GM11168 (cell line): Measurements from ENCODE around the gene CHN2.

Experiments used
- in situ Hi-C: fragments of 300-500 bp; cut with MboI; formaldehyde crosslinking; loops from one replicate; pipeline ENCODE4 v1.12.0; 2022; ENCODE audit warnings: low sequenced_read_pairs; ENCODE audit not compliant: unreplicated experiment

CHN2 gene

DNA sequence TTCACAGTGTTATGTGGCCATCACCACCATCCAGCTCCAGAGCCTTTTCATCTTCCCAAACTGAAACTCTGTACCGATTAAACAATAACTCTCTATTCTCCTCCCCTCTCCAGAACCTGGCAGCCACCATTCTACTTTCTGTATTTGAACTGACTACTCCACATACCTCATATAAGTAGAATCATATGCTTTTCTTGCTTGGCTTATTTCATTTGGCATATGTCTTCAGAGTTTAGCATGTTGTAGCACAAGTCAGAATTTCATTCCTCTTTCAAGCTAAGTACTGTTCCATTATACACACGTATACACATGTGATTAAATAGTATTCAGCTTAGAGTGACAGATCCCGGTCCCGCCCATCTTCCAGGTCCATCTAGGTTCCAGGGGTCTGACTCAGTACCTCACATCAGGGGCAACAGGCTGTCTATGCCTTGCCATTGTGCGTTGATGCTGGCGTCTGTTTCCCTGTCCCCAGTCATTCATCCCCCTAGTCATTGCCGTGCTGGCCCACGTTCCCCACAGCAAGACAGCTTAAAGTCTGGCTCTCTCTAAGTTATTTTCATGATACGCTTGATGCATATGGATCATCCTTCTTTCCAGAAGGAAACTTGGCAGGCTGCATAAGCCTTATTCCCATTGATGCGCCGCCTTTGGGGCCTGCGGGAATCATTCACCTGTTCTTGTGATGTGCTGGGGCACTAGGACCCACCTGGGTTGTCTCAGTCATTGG lies 108.3 kb downstream of the CHN2 start:
- in situ Hi-C loops = no loop called here

DNA sequence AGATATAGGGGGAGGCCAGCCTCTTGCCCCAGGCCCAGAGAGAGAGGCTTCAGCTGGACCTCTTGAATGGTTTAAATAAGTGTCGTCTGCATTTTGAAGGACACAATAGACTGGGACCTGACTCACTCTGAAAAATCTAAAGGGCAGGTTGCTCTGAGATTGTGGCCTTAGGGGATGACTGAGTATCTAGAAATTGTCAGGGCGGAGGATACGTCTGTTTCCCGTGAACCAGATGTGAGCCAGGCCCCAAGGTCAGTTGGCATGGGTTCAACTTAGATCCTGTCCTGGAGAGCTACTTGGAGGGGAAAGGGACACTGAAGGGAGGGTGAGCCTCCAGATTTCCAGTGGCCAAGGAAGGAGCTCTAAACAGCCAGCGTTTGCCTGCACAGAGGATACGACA lies 110.2 kb downstream of the CHN2 start:
- in situ Hi-C loops = no loop called here

DNA sequence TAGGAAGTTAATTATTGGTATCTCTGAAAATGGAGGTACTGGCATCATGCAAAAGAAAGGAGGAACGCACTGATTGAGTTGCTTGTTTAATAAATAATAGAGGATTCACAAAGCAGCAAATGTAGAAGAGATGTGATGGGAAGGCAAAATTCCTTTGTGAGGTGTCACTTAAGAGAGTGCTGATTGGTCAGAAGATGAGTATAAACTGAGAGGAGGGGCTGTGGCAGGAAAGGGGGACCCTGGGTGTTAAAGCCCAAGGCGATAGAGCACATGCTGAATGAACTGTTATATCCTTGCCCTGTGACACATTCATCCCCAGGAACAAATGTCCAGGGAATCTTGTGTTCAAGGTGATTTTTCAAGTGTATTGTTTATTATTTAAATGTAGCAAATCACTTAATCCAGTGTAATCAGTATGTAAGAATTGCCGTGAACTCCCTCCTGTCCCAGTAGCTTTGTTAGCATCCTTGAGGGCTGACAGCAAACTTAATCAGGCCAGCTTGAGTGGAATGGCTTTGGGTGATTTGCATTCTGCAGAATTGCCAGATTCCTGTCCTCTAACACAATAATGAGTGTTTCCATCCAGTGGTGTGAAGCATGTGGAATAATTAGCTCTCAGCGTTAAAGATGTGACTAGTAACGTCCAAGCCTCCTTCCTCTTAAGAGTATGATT lies 111.9 kb downstream of the CHN2 start:
- in situ Hi-C loops = no loop called here

DNA sequence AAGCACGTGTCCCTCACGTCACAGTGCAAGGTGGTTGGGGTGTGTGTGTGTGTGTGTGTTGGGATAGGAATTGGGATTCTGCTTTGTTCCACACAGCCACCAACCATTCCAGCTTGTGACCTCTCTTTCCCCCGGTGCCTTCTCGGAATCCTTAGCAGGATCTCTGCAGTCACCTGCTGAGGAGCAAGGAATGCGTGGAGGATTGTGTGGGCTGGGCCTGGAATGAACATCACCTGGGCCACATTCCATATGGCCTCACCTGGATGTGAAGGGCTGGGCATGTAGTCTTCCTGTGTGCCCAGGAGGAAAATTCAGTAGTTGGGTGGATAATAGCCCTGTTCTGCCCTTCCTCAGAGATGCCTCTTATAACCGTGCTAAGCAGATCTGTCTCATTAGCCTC lies 113.8 kb downstream of the CHN2 start:
- in situ Hi-C loops = no loop called here

DNA sequence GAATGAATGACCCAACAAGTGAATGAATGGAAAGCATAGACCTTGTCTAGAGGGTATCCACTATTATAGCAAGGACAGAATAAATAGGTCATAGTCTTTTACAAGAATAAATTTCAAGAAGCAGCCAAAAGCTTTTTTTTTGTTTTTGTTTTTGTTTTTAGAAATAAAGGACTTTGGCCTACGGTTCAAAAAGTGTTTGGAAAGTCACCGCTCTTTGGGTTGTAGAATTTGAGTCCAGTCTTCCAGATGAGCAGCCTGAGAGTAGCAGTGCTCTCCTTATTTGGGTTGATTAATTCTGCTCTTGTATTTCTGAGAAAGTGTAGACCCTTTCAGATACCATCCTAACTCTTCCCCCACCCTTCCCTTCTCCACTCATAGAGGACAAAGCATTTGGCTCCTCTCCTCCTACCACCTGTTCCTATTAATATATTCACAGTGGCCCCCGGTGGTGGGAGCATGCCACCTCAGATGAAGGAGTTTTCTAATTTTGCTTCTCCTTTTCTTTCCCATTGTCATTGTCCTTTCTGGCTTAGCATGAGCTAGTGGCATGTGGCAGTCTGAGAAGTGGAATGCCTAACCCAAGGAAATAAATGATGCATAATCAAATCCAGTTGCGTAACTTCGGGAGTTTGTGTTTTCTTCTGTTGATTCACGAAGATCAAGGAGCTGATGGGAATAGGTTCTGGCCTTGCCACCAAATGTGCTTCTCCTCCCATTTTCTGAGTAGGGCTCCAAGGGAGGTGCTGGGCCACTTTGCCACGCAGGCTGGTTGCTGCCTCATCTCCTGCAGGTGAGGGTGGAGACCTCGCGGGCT lies 114.7 kb downstream of the CHN2 start:
- in situ Hi-C loops = no loop called here

DNA sequence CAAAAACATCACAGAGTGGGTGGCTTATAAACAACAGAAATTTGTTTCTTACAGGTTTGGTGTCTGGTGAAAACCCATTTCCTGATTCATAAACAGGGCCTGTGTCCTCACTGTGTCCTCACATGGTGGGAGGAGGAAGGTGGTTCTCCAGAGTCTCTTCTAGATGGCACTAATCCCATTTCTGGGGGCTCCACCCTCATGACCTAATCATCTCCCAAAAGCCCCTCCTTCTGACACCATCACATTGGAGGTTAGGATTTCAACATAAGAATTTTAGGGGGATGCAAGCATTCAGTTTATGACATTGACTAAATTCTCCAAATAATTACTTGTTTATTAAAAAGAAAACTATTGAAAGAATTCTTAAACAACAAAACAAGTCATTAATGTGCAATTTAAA lies 116.0 kb downstream of the CHN2 start:
- in situ Hi-C loops = no loop called here

DNA sequence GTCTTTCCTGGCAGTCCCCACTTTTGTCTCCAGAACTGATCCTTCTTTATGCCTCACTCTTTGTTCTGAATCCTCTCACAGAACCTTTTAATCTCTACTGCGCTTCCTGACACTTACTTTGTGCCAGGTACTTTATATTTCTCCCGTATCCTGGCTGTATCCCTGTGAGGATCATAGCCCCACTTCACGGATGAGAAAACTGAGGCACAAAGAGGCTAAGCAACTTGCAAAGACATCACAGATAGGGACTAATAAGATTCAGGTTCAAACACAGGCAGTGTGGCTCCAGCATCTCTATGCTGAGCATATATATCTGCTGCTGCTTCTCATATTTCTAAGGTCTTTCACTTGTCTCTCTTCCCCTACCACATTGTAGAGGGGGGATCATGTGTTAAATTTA lies 116.7 kb downstream of the CHN2 start:
- in situ Hi-C loops = no loop called here

DNA sequence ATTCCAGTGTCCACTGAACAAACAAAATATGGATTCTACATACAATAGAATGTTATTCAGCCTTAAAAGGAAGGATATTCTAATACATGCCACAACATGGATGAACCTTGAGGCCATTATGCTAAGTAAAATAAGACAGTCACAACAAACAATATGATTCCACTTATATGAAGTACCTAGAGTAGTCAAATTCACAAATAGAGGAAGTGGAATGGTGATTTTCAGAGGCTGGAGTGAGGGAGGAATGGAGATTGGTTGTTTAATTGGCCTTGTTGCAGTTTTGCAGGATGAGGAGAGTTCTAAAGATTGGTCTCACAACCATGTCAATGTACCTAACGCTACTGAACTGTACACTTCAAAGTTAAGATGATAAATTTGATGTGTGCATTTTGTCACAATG lies 119.6 kb downstream of the CHN2 start:
- in situ Hi-C loops = no loop called here

DNA sequence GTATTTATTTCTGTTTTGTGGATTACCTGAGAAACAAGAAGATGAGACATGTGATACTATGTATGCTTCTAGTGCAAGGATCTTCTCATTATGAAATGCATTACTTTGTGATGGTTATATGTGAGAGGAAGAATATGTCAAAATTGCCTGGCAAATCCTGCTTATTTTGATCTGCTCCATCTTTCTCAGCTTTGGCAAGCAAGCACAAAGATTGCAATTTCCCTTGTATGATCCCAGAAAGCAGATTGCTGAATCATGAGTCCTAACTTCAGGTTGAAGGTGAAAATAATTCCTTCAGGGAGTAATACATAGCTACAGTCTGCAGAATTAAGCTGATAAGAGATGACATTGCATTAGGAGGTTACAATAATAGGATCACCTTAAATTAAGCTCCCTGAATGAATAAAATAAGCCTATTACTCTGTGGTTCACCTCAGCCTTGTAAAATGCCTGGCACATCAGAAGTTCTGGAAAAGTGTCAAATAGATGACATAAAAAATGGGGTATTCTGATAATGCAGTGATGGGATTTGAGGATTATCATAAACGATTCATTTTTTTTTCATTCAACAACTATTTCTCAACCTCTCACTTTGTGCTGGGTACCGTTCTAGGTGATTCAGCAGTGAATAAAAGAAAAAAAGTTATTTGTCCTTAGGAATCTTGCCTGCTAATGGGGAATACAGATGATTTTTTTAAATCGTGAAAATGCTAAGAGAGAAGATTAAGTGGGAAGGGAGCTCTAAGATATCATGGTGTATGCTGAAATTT lies 120.7 kb downstream of the CHN2 start:
- in situ Hi-C loops = no loop called here

DNA sequence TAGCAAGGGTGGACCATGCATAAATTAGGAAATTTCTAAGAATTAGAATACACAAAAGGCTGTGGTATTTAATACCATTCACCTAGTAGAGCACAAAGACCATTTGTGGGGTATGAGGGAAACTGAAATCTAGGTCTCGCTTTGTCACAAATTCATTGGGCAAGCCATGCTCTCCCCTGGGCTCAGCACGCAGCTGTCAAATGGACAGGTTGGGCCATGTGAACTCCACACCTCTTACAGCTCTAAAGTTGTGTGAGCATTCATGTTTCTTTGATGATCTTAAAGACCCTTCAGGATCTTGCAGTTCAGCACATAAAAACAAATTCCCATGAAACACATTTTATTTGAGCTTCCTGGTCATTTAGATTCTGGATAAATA lies 121.3 kb downstream of the CHN2 start:
- in situ Hi-C loops = no loop called here

DNA sequence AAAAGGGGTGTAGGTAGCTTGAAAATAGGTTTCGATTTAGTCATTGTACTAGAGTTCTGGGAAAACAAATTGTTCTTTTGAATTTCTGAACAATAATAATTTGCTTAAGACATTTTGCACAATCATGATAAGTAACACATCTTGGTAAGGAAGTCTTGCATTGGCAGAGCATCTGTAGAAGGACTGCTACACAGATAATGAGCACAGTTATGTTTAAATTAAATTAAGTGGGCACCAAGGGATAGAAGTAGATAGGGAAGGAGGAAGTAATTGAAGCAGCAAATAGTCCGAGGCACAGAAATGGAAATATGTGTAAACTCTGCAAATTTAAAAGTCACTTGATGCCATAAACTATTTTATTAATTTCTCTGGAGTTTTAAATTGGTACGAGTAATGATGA lies 122.4 kb downstream of the CHN2 start:
- in situ Hi-C loops = no loop called here

DNA sequence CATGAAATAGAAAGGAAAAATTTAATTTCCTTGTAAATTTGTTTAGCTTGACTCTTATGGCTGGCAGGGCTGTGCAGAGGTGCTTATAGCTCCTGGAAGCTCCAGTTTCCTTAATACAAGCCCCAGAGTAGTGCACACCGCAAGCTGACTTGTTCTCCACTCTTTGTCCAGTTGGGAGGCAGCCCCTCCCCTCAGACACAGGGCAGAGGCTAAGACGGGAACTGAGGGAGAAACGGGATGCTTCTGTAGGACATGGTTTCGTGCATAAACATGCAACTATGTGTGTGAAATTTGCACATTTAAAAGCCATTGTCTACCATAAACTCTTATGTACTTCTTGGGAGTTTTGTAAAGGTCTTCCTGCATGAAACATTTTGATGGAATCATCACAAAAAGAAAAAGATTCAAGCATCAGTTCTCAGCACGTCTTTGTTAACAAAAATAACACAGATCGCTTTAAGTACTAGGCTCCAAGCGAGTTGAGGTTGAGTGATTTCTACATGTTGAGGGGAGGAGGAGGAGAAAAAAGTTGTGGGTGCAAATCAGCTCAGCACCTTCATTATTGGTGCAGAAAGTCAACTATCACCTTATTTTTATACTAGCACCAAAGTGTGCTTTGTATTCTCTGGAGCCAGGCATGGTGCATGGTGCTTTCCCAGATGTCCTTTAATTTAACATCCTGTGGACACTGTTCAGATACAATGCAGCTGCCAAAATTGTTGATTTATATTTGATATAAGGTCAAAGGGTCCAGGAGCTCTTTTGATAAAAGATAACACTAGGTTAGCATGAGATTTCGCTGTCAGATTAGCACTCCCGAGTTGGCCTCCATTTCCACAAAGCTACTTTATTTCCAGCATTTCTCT lies 124.5 kb downstream of the CHN2 start:
- in situ Hi-C loops = no loop called here

DNA sequence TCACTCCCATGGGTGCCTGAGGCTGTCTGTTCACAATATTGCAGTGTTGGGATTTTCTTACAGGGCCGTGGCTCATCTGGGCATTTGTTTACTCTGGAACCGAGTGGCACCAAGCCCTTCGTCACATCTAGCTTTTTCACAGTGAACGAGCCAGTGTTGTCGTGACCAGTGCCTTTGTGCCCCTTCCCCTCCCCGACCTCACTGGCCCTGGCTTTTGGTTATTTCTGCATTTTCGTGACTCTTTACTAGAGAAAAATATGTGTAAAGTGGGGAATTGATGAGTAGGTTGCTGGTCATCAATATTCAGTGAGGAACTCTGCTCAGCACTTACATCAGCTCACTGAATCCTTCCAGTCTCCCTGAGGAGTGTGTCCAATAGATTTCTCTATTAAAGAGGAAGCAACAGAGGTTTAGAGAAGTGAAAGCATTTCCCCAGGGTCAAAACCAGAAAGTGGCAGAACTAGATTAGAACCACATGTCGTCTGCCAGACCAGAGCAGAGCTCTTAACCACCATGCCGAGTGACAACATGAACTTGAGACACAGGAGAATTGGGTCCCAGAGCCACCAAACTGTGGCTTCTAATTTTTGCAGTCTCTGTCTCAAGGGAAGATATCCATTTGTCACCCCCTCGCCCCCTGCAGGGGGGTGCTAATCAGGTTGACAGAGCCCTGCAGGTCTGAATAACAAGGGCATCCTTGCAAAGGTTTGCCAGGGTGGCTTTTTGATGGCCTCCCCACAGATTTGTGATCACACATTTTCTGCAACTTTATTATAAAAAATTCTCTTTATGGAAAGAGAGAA lies 125.3 kb downstream of the CHN2 start:
- in situ Hi-C loops = no loop called here

DNA sequence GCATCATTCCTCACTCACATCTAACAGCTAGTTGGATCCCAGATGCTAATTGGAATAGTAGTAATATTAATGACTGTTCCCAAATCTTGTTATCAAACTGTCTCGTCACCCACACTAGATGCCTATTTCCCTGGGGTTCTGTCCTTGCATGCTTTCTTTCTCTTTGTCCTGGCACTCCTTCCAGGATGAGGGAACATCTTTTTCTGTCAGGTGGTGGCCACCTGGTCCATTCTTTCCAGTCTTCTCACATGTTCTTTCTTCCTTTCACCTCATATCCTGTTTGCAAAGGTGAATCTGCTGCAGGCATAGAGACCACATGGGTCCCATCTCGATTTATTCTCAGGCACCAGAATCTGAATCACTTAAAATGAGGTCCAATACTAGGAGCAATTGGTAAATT lies 126.0 kb downstream of the CHN2 start:
- in situ Hi-C loops = no loop called here

DNA sequence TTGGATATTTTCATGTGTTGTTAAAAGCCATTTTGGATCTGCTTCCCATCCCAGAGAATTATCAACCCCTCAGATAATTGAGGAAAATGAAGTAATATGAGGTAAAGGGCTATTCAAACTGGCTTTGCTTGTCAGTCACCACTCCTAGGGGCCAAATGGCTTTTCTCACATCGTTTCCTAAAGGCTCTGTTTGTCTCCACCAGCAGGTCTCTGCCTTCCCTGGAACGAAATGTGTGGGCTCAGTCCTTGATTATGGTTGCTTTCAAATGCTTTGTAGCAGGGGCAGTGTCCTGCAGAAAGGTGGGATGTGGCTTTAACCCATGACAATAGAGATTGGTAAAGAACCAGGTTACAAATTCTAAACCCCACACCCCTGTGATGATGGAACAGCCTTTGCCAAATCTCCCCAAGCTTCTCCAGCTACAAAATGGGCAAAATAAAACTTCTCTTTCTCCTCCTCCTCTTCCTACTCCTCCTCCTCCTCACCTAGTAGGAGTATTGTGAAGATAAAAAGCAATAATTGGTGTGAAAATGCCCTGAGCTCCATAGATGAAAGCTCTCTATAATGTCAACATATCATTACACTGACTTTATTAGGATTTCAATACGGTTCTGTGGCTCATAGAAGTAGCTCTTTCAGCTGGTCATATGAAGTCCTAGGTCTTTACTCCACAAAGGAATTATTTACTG lies 127.6 kb downstream of the CHN2 start:
- in situ Hi-C loops = no loop called here

DNA sequence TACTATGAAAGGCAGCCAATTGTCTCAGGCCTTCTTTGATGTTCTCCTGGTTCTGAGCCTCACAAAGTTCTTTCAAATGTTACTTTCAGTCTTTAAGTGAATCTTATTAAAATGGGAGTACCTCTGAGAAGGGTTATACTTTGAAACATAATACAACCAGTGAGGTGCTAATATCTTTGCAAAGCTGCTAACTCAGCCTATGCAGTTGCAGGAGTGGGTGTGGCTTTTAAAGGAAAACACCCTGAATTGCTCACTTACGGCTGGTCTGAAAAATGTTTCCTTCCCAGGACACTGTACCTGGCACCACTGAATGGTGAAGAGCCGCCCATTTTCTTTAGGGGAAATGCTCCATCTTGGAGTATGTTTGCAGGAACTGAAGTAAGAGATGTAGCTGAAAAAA lies 130.9 kb downstream of the CHN2 start:
- in situ Hi-C loops = no loop called here

DNA sequence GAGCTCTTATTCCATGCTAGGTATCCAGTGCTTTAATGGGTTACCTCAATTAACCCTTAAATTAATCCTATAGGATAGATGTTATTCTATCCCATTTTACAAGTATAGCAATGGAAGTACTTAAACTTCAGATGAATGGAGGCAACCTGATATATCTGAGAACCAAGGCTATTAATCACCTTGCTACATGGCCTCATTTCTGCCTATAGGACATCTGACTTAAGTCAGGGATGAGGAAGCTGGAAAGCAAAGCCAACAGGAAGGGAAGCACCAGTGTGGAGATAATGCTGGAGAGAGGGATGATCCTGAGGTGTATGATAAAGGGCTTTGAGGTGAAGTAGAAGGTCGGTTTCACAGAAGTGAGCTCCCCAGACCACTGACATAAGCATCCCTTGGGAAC lies 132.3 kb downstream of the CHN2 start:
- in situ Hi-C loops = no loop called here

DNA sequence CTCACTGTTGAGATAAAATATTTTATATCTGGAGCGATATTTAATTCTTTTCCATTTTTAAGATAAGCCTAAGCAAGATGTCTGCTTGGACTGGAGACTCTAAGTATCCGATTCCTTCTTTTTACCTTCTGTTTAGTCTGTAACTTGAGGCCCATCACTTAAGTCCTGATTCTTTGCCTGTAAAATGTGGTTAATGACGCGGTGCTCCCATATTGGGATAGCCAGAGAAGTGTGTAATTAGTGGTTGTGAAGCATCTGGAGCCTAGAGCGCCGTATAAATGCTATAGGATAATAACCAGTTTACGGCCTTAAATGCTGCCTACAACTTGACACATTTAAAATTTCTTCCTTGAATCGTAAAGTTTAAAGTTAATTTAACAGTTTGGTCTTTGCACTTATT lies 132.9 kb downstream of the CHN2 start:
- in situ Hi-C loops = no loop called here
